ENCODE results near the gene TMC4.
"Not testable (repeated sequence)": the region's sequence is repeated elsewhere in the genome, so short reads cannot be mapped to it uniquely, and the experiment has no call there.

The TMC4 gene

DNA sequence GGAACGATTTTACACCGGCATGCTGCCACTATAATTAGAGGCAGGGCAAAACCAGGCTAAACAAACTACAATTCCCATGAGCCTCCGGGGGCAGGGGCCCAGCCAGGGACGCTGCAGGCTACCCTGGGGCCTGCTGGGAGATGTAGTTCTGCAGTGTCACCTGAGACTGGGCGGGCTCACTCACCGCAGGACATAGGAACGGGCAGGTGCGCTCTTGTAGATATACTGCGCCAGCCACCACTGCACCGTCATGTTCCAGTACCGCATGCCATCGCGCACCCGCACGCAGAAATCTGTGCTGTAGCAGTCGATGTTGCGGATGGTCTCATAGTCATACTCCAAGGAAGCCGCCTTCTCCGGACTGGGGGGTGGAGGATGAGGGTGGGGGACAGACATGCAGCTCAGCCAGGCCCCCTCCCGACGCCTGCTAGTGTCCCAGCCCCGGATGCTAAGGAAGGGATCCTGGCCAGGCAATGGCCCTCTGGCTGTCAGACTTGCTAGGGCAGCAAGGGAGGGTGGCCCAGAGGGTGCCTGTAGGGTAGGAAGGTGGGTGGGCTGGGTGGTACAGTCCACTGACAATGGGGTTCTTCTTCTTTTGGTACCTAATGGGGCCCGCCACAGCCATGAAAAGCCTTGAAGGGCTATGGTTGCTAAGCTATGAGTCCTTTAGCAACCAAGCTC is 5.8 kb upstream of the TMC4 start:
- Histone ChIP-seq H3K9ac (ENCODE audit: low read depth, low read length, poor library complexity, severe bottlenecking) (no peak overlapping the region), H3K9me2 (replicated peaks; ENCODE audit: low read depth, low read length) (no peaks in the 10 kb centered on the region), H3K4me1 (ENCODE audit: insufficient read depth, low read length, poor library complexity, severe bottlenecking) (no peaks in the 10 kb centered on the region), H3F3A (ENCODE audit: low read depth) (no peaks in the 10 kb centered on the region), H3K4me2 (ENCODE audit: low read depth, low read length, poor library complexity, severe bottlenecking) (no peak overlapping the region), H2AFZ (ENCODE audit: low read length) (no peak overlapping the region), H3K36me3 (ENCODE audit: insufficient read depth, low read length) (peaks cover 3% of the 10 kb centered on the region; the same call in 1 of the 2 replicates), H4K20me1 (ENCODE audit: insufficient read depth, low read length, poor library complexity, severe bottlenecking) (peaks cover 4% of the 10 kb centered on the region), H3K79me2 (ENCODE audit: insufficient read depth, low read length) (no peaks in the 10 kb centered on the region), H3K9me3 (ENCODE audit: insufficient read depth, low read depth, low read length) (no peaks in the 10 kb centered on the region), H3K27me3 (ENCODE audit: insufficient read depth, low read length, poor library complexity, severe bottlenecking) (no peaks in the 10 kb centered on the region), H3K4me3 (ENCODE audit: low read length, poor library complexity, severe bottlenecking) (no peak overlapping the region)
- TF ChIP-seq EZH2phosphoT487 (IDR thresholded peaks at IDR 0.05; ENCODE audit: borderline replicate concordance): no peak
- TF ChIP-seq, protein P1, sequence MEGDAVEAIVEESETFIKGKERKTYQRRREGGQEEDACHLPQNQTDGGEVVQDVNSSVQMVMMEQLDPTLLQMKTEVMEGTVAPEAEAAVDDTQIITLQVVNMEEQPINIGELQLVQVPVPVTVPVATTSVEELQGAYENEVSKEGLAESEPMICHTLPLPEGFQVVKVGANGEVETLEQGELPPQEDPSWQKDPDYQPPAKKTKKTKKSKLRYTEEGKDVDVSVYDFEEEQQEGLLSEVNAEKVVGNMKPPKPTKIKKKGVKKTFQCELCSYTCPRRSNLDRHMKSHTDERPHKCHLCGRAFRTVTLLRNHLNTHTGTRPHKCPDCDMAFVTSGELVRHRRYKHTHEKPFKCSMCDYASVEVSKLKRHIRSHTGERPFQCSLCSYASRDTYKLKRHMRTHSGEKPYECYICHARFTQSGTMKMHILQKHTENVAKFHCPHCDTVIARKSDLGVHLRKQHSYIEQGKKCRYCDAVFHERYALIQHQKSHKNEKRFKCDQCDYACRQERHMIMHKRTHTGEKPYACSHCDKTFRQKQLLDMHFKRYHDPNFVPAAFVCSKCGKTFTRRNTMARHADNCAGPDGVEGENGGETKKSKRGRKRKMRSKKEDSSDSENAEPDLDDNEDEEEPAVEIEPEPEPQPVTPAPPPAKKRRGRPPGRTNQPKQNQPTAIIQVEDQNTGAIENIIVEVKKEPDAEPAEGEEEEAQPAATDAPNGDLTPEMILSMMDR (conservative IDR thresholded peaks at IDR 0.05; ENCODE audit: low read length): no peak

DNA sequence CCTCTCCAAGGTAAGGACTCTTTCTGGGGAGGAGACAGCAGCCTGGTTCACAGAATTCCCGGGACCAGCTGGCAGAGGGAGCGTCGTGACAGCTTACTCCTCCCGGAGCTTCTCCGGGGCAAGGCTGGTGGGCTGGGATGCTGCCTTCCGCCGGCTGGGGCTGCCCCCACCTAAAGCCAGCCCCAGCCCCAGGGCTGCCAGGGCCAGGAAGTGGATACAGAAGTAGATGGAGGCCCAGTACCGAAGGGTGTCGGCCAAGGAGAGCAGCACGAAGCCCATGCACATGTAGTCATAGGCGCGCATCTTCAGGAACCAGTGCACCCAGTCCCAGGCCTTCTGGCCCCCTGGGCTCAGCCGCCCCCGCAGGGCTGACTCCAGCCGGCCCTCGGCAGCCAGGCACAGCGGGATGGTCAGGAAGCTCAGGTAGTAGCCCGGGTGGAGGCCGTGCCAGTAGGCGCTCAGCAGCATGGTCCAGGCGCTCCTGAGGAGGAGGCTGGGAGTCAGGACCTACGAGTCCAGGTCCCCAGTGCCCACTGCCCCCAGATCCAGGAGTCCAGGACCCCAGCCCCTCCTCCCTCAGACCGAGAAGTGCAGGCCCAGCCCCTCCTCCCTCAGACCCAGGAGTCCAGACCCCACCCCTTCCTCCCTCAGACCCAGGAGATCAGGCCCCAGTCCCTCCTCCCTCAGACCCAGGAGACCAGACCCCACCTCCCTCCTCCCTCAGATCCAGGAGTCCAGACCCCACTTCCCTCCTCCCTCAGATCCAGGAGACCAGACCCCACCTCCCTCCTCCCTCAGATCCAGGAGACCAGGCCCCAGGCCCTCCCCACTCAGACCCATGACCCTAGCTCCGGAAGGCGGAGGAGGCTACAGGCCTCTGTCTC is 1.2 kb upstream of the TMC4 start:
- H3K36me3 ChIP-seq (ENCODE audit: insufficient read depth, low read length): no peaks in the 10 kb centered on the region; the same call in 1 of the 2 replicates

GRCh38 chr19:54173359-54173699 is 369 bp upstream of the TMC4 start:
- TF ChIP-seq, protein P1 (conservative IDR thresholded peaks at IDR 0.05; ENCODE audit: low read length): no peak
- TF ChIP-seq EZH2phosphoT487 (IDR thresholded peaks at IDR 0.05; ENCODE audit: borderline replicate concordance): no peak
- H3K36me3 ChIP-seq (ENCODE audit: insufficient read depth, low read length): no peaks in the 10 kb centered on the region
- H3K9me3 ChIP-seq (ENCODE audit: insufficient read depth, low read depth, low read length): no peaks in the 10 kb centered on the region
- no peaks in the 10 kb centered on the region for H4K20me1 ChIP-seq (ENCODE audit: insufficient read depth, low read length, poor library complexity, severe bottlenecking)
- H3K4me2 ChIP-seq (ENCODE audit: low read depth, low read length, poor library complexity, severe bottlenecking): no peak overlapping the region
- H3K4me3 ChIP-seq (ENCODE audit: low read length, poor library complexity, severe bottlenecking): no peak overlapping the region
- H3K79me2 ChIP-seq (ENCODE audit: insufficient read depth, low read length): no peaks in the 10 kb centered on the region
- H2AFZ ChIP-seq (ENCODE audit: low read length): no peak overlapping the region
- no peak overlapping the region for H3K9ac ChIP-seq (ENCODE audit: low read depth, low read length, poor library complexity, severe bottlenecking)
- no peaks in the 10 kb centered on the region for H3F3A ChIP-seq (ENCODE audit: low read depth)
- H3K27me3 ChIP-seq (ENCODE audit: insufficient read depth, low read length, poor library complexity, severe bottlenecking): no peaks in the 10 kb centered on the region
- H3K4me1 ChIP-seq (ENCODE audit: insufficient read depth, low read length, poor library complexity, severe bottlenecking): no peaks in the 10 kb centered on the region
- H3K9me2 ChIP-seq (replicated peaks; ENCODE audit: low read depth, low read length): no peaks in the 10 kb centered on the region

More for the DNA sequence above, 1.2 kb upstream of the TMC4 start:
- no peaks in the 10 kb centered on the region for H3K4me1 ChIP-seq (ENCODE audit: insufficient read depth, low read length, poor library complexity, severe bottlenecking)
- peaks cover under 1% of the 10 kb centered on the region for H4K20me1 ChIP-seq (ENCODE audit: insufficient read depth, low read length, poor library complexity, severe bottlenecking)
- H3K9ac ChIP-seq (ENCODE audit: low read depth, low read length, poor library complexity, severe bottlenecking): no peak overlapping the region
- no peak for TF ChIP-seq EZH2phosphoT487 (IDR thresholded peaks at IDR 0.05; ENCODE audit: borderline replicate concordance)
- TF ChIP-seq, protein P1 (conservative IDR thresholded peaks at IDR 0.05; ENCODE audit: low read length): no peak
- no peak overlapping the region for H3K4me3 ChIP-seq (ENCODE audit: low read length, poor library complexity, severe bottlenecking)
- H3K9me2 ChIP-seq (replicated peaks; ENCODE audit: low read depth, low read length): no peaks in the 10 kb centered on the region
- no peaks in the 10 kb centered on the region for H3K79me2 ChIP-seq (ENCODE audit: insufficient read depth, low read length)
- H3K9me3 ChIP-seq (ENCODE audit: insufficient read depth, low read depth, low read length): no peaks in the 10 kb centered on the region
- H3F3A ChIP-seq (ENCODE audit: low read depth): no peaks in the 10 kb centered on the region
- H3K27me3 ChIP-seq (ENCODE audit: insufficient read depth, low read length, poor library complexity, severe bottlenecking): no peaks in the 10 kb centered on the region
- no peak overlapping the region for H2AFZ ChIP-seq (ENCODE audit: low read length)
- no peak overlapping the region for H3K4me2 ChIP-seq (ENCODE audit: low read depth, low read length, poor library complexity, severe bottlenecking)

- not testable (repeated sequence) for H3K4me2 ChIP-seq (ENCODE audit: low read depth, low read length, poor library complexity, severe bottlenecking); H3F3A ChIP-seq (ENCODE audit: low read depth); H3K4me1 ChIP-seq (ENCODE audit: insufficient read depth, low read length, poor library complexity, severe bottlenecking); H3K27me3 ChIP-seq (ENCODE audit: insufficient read depth, low read length, poor library complexity, severe bottlenecking); H4K20me1 ChIP-seq (ENCODE audit: insufficient read depth, low read length, poor library complexity, severe bottlenecking); H3K36me3 ChIP-seq (ENCODE audit: insufficient read depth, low read length); H3K4me3 ChIP-seq (ENCODE audit: low read length, poor library complexity, severe bottlenecking); H3K9me3 ChIP-seq (ENCODE audit: insufficient read depth, low read depth, low read length); H3K9me2 ChIP-seq (replicated peaks; ENCODE audit: low read depth, low read length); H3K79me2 ChIP-seq (ENCODE audit: insufficient read depth, low read length); H2AFZ ChIP-seq (ENCODE audit: low read length); H3K9ac ChIP-seq (ENCODE audit: low read depth, low read length, poor library complexity, severe bottlenecking)
Measured at GRCh38 chr19:54171736-54172431, 1.1 kb downstream of the TMC4 start.
